Activated CD8-positive, alpha-beta T cell treated with anti-CD3 and anti-CD28 coated beads for 36 hours (primary cell): ENCODE results near the gene HIBCH. TPM values are rescaled to one million over a fixed set of nuclear protein-coding genes. Genes with fewer than 3 reads are reported as not detected.
"Not testable (repeated sequence)": the region's sequence is repeated elsewhere in the genome, so short reads cannot be mapped to it uniquely, and the experiment has no call there.

Experiments
- ATAC-seq: fragments of 200-7000 bp; cut with Tn5 transposase; one replicate; pipeline ENCODE4 v1.10.0; 2021; ENCODE audit warnings: mild to moderate bottlenecking, moderate library complexity
- CTCF ChIA-PET: fragments of 350-600 bp; sonication (Branson Sonifier 250); formaldehyde crosslinking; loops from one replicate; lab custom pipeline; 2021; ENCODE audit warnings: antibody characterized with exemption; lab: Charles Lee
- POLR2A ChIA-PET: fragments of 350-600 bp; sonication (Branson Sonifier 250); formaldehyde crosslinking; loops from one replicate; lab custom pipeline; 2021; ENCODE audit warnings: antibody characterized with exemption; lab: Charles Lee
- DNase-seq: peaks from one replicate; pipeline ENCODE4 v3.0.0-alpha.2; 2020
- H3K27ac Mint-ChIP-seq: one replicate; pipeline ENCODE4 v1.8.0; 2021; ENCODE audit warnings: mild to moderate bottlenecking, mixed read lengths
- H3K27me3 Mint-ChIP-seq: one replicate; pipeline ENCODE4 v1.8.0; 2021; ENCODE audit warnings: mixed read lengths
- H3K36me3 Mint-ChIP-seq: one replicate; pipeline ENCODE4 v1.8.0; 2021; ENCODE audit warnings: low read depth, mixed read lengths
- H3K4me1 Mint-ChIP-seq: one replicate; pipeline ENCODE4 v1.8.0; 2021; ENCODE audit warnings: low read depth, mixed read lengths
- H3K4me3 Mint-ChIP-seq: one replicate; pipeline ENCODE4 v1.8.0; 2021; ENCODE audit warnings: mild to moderate bottlenecking, moderate library complexity, mixed read lengths
- H3K9me3 Mint-ChIP-seq: one replicate; pipeline ENCODE4 v1.8.0; 2021; ENCODE audit warnings: mixed read lengths
- intact Hi-C: fragments of 100-400 bp; cut with micrococcal nuclease; formaldehyde crosslinking; loops from one replicate; pipeline ENCODE4 v1.10.0; 2022
- total RNA-seq, 2 experiments: library from RNA; stranded (reverse); gene quantifications; one replicate each; pipeline ENCODE4 v1.2.3, GENCODE V29; 2021
- TF ChIP-seq, protein P1 (sequence below): fragments of 200-600 bp; IDR thresholded peaks from one replicate; pipeline ENCODE4 v1.8.0; 2022; ENCODE audit warnings: antibody characterized with exemption, mild to moderate bottlenecking

HIBCH gene
- total RNA-seq, 2 experiments from 2014 or later, result 17.6 to 19.3 TPM

DNA sequence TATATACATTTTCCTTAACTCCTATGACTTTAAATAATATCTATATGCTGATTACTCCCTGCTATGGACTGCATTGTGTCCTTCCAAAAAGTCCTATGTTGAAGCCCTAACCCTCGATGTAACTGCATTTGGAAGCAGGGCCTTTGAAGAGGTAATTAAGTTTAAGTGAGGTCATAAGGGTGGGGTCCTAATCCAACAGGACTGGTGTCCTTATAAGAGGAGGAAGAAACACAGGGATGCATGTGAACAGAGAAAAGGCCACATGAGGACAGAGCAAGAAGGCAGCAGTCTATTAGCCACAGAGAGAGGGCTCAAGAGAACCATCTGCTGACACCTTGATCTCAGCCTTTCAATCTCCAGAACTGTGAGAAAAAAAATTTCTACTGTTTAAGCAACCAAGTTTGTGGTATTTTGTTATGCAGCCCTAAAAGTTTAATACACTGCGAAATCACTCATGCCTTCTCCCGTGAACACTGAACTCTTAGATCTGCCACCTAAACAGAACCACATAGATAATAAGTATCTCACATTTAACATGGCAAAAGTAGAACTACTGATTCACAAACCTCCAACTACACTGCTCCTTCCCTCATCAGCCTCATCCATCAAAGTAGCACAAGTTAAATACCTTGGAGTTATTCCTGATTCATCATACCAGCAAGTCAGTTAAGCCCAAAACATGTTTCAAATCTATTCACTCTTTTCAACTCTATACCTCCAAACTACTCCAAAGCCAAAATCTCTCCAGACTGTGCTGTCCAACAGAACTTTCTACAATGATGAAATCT lies 65.4 kb downstream of the HIBCH start:
- no peak overlapping the region for H3K4me3 Mint-ChIP-seq
- DNase-seq, result no peak
- ChIA-PET POLR2A (no interaction called here), CTCF (interaction anchor here (1.3 kb wide), 1 partner anchor 165 kb away, joined by 4 read pairs; no protein-coding TSS in a partner anchor)
- no peaks in the 10 kb centered on the region for H3K4me1 Mint-ChIP-seq
- intact Hi-C loops, result no loop called here
- peaks cover 45% of the 10 kb centered on the region for H3K36me3 Mint-ChIP-seq
- H3K9me3 Mint-ChIP-seq, result peaks cover 7% of the 10 kb centered on the region
- H3K27me3 Mint-ChIP-seq, result no peaks in the 10 kb centered on the region
- ATAC-seq, result no peak
- TF ChIP-seq, protein P1, sequence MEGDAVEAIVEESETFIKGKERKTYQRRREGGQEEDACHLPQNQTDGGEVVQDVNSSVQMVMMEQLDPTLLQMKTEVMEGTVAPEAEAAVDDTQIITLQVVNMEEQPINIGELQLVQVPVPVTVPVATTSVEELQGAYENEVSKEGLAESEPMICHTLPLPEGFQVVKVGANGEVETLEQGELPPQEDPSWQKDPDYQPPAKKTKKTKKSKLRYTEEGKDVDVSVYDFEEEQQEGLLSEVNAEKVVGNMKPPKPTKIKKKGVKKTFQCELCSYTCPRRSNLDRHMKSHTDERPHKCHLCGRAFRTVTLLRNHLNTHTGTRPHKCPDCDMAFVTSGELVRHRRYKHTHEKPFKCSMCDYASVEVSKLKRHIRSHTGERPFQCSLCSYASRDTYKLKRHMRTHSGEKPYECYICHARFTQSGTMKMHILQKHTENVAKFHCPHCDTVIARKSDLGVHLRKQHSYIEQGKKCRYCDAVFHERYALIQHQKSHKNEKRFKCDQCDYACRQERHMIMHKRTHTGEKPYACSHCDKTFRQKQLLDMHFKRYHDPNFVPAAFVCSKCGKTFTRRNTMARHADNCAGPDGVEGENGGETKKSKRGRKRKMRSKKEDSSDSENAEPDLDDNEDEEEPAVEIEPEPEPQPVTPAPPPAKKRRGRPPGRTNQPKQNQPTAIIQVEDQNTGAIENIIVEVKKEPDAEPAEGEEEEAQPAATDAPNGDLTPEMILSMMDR, result no peak
- H3K27ac Mint-ChIP-seq, result no peak overlapping the region

GRCh38 chr2:190250421-190250820 lies 69.2 kb downstream of the HIBCH start:
- ATAC-seq, result no peak
- intact Hi-C loops, result no loop called here
- POLR2A ChIA-PET, result no interaction called here
- CTCF ChIA-PET, result interaction anchor here (1.0 to 1.6 kb wide), 2 partner anchors 12 to 162 kb away, joined by 3 to 5 read pairs; no protein-coding TSS in a partner anchor
- TF ChIP-seq, protein P1, result no peak
- DNase-seq, result no peak
- no peak overlapping the region for H3K4me3 Mint-ChIP-seq
- no peaks in the 10 kb centered on the region for H3K27me3 Mint-ChIP-seq
- no peak overlapping the region for H3K27ac Mint-ChIP-seq
- peaks cover 26% of the 10 kb centered on the region for H3K36me3 Mint-ChIP-seq
- H3K9me3 Mint-ChIP-seq, result no peaks in the 10 kb centered on the region
- no peaks in the 10 kb centered on the region for H3K4me1 Mint-ChIP-seq

DNA sequence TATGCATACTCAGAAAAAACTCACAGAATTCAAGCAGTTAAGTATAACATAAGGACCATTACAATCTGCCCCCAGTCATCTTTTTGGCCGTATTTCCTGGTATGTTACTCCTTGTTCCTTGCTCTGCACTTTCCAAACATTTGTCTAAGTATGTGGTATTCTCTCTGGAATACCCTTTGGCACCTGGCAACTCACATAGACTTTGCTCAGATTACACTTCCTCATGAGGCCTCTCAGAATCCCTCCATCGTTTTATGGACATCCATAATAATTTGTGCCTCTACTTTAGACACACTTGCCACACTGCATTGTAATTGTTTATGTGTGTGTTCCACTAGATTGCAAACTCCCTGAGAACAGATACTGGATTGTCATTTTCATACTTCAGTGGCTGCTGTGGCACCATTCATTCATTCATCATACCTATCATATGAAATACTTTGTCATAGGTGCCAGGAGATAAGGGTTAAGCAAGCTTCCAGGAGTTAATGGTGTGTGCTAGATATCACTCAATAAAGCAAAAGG lies 84.0 kb downstream of the HIBCH start:
- H3K4me3 Mint-ChIP-seq, result no peak overlapping the region
- ATAC-seq, result no peak
- POLR2A ChIA-PET, result no interaction called here
- peaks cover 8% of the 10 kb centered on the region for H3K9me3 Mint-ChIP-seq
- CTCF ChIA-PET, result no interaction called here
- no peaks in the 10 kb centered on the region for H3K27me3 Mint-ChIP-seq
- no peak overlapping the region for H3K27ac Mint-ChIP-seq
- TF ChIP-seq, protein P1, result no peak
- peaks cover 48% of the 10 kb centered on the region for H3K36me3 Mint-ChIP-seq
- intact Hi-C loops, result no loop called here
- no peaks in the 10 kb centered on the region for H3K4me1 Mint-ChIP-seq
- no peak for DNase-seq

DNA sequence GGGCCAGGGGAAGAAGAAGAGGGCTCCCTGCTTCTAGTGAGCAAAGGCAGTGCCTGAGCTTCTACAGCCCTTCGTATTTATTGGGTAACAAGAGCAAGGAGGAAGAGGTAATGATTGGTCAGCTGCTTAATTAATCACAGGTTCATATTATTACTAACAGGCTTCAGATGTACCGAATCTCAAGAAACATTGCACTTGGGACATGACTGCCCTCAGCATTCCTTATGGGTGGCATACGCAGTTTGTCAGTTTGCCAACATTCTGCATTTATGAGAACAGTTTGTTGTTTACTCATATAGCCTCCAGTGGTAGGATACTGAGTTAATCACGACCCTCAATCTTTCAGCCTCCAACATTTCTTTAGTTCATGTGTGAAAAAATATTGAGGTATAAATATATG lies 84.5 kb downstream of the HIBCH start:
- DNase-seq (no peak), ATAC-seq (no peak)
- no peak overlapping the region for H3K4me3 Mint-ChIP-seq
- peaks cover 44% of the 10 kb centered on the region for H3K36me3 Mint-ChIP-seq
- H3K27me3 Mint-ChIP-seq, result no peaks in the 10 kb centered on the region
- intact Hi-C loops, result no loop called here
- H3K27ac Mint-ChIP-seq, result no peak overlapping the region
- ChIA-PET CTCF (no interaction called here), POLR2A (no interaction called here)
- no peaks in the 10 kb centered on the region for H3K4me1 Mint-ChIP-seq
- TF ChIP-seq, protein P1, result no peak
- peaks cover 6% of the 10 kb centered on the region for H3K9me3 Mint-ChIP-seq

DNA sequence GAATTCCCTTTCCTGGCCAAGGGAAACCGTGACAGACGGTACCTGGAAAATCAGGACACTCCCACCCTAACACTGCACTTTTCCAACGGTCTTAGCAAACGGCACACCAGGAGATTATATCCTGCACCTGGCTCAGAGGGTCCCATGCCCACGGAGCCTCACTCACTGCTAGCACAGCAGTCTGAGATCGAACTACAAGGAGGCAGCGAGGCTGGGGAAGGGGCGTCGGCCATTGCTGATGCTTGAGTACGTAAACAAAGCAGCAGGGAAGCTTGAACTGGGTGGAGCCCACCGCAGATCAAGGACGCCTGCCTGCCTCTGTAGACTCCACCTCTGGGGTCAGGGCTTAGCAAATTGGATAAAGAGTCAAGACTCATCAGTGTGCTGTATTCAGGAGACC lies 95.6 kb downstream of the HIBCH start:
- H3K27ac Mint-ChIP-seq, H3K27me3 Mint-ChIP-seq, POLR2A ChIA-PET, H3K4me1 Mint-ChIP-seq, ATAC-seq, intact Hi-C loops, DNase-seq, CTCF ChIA-PET, H3K4me3 Mint-ChIP-seq: not testable (repeated sequence)
- peaks cover 12% of the 10 kb centered on the region for H3K9me3 Mint-ChIP-seq
- H3K36me3 Mint-ChIP-seq, result peaks cover 73% of the 10 kb centered on the region

DNA sequence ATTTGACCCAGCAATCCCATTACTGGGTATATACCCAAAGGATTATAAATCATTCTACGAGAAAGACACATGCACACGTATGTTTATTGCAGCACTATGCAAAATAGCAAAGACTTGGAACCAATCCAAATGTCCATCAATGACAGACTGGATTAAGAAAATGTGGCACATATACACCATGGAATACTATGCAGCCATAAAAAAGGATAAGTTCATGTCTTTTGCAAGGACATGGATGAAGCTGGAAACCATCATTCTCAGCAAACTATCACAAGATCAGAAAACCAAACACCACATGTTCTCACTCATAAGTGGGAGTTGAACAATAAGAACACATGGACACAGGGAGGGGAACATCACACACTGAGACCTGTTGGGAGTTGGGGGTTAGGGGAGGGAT lies 96.9 kb downstream of the HIBCH start:
- H3K9me3 Mint-ChIP-seq, ATAC-seq, H3K4me3 Mint-ChIP-seq, H3K4me1 Mint-ChIP-seq, POLR2A ChIA-PET, H3K27me3 Mint-ChIP-seq, intact Hi-C loops, H3K27ac Mint-ChIP-seq, DNase-seq, CTCF ChIA-PET: not testable (repeated sequence)
- peaks cover 62% of the 10 kb centered on the region for H3K36me3 Mint-ChIP-seq
